Cardiac fibroblast (primary cell): ENCODE measurements around the gene OPALIN.

Experiments used
- DNase-seq, 2 donors: peaks; one replicate each; pipeline versions ENCODE4 v3.0.0 to v3.0.0-alpha.2; 2010; ENCODE audit warnings: low read depth in 2 of 2
- H3K4me3 ChIP-seq, 2 donors: replicated peaks in 1 of 2; 1 replicate in 1 of 2; 2 replicates in 1 of 2; pipeline ENCODE4 v1.5.1; 2011; ENCODE audit warnings: low read depth in 2 of 2, low read length in 2 of 2, mild to moderate bottlenecking in 2 of 2, moderate library complexity in 1 of 2
- TF ChIP-seq, protein P1 (sequence below): IDR thresholded peaks from one replicate; pipeline ENCODE4 v1.5.1; 2011; ENCODE audit warnings: low read depth, mild to moderate bottlenecking, low read length, inconsistent platforms

OPALIN gene, protein sequence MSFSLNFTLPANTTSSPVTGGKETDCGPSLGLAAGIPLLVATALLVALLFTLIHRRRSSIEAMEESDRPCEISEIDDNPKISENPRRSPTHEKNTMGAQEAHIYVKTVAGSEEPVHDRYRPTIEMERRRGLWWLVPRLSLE

DNA sequence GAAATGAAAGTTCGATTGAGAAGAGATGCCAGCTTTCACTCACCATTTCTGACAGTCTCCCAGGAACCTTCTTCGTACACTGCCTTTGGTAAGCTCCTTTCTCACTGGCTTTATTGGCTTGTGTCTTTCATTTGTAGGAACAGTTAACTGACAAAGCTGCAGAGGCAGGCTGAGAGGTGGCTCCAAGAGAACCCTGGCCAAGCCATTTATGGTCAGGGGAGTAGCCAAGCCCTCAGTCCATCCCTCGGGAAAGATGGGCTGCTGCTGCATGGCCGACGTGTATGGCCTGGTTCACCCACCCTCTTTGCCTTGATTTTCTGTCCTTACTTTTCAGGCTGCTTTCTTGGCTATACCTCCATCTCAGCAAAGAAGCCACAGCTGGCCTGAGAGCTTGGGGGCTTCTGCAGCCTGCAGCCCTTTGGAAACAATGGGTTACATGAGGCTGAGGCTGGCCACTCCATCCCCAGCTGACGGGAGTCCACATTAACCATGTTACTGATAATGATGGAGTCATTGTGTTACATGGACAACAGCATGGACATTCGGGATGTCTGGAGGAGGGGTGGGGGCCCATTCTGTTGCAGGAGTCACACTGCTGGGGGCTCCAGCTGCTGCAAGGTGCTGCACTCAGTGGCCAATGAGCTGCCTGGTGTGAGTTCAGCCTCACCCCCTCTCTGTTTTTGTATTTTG lies at the start of gene OPALIN:
Gene OPALIN (minus strand): TSS at position 152 of the 690 bp plus-strand sequence. CDS start 106 bp downstream, at position 46.
- TF ChIP-seq, protein P1, sequence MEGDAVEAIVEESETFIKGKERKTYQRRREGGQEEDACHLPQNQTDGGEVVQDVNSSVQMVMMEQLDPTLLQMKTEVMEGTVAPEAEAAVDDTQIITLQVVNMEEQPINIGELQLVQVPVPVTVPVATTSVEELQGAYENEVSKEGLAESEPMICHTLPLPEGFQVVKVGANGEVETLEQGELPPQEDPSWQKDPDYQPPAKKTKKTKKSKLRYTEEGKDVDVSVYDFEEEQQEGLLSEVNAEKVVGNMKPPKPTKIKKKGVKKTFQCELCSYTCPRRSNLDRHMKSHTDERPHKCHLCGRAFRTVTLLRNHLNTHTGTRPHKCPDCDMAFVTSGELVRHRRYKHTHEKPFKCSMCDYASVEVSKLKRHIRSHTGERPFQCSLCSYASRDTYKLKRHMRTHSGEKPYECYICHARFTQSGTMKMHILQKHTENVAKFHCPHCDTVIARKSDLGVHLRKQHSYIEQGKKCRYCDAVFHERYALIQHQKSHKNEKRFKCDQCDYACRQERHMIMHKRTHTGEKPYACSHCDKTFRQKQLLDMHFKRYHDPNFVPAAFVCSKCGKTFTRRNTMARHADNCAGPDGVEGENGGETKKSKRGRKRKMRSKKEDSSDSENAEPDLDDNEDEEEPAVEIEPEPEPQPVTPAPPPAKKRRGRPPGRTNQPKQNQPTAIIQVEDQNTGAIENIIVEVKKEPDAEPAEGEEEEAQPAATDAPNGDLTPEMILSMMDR, result no peak
- no peak within 1 kb of the TSS for H3K4me3 ChIP-seq
- no peak for DNase-seq

DNA sequence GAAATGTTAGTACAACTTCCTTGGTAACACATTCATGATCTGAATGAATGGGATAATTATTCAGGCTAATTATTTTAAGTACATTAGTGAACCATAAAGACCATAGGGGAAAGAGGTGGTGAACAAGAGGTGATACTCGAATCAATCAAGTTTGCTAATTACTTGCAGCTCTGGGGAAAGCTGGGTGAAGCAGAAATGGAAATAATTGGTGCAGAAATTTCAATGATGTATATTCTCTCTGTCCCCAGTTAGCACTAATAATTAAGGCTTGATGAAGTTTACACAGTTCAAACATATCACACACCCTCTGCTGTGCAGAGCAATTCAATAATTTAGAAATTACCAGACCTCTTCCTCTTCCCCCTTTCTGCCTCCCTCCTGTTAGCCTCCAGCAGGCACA lies 49.4 kb upstream of the OPALIN start:
- DNase-seq, result no peak
- H3K4me3 ChIP-seq, result no peak overlapping the region
- TF ChIP-seq, protein P1, result no peak

DNA sequence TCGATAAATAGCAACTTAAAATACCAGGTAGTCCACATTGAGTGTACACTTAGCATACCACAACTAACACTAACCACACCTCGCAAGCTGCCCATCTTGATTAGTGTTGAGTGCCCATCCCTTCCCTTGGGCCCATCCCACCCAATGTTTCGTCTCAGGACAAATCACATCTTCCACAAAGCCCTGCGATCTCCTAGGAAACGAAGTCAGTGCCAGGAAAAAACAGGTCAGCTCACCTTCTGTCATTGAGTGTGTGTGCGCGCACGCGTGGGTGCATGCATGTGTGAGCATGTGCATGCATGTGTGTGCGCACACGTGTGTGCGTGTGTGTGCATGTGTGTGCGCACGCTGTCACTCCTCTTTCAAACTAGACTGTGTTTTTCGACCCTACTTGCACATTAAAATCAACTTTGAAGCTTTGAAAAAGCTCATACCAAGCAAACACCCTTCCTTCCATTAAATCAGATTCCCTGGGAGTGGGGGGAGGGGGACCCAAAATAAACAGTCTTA lies 48.8 kb upstream of the OPALIN start:
- no peak for DNase-seq
- TF ChIP-seq, protein P1, result no peak
- H3K4me3 ChIP-seq, result no peak overlapping the region

DNA sequence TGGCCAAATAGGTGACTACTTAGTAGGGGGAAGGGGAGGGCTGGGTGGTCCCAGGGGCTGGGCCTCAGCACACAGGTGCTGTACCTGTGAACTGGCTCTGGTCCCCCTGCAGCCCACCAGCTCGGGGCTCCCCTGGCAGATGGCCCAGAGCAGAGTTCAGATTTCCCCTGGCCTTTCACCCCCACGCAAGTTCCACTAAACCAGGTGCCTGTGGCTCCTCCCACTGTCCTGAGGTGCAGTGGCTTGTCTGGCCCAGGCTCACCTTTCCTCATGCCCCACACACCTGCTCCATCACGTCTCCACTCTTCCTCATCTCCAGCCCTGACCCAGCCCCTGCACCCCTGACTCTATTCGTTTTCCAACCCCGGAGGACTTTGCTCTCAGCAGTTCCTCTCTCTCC lies 47.3 kb upstream of the OPALIN start:
- H3K4me3 ChIP-seq, result no peak overlapping the region
- TF ChIP-seq, protein P1, result no peak
- no peak for DNase-seq

DNA sequence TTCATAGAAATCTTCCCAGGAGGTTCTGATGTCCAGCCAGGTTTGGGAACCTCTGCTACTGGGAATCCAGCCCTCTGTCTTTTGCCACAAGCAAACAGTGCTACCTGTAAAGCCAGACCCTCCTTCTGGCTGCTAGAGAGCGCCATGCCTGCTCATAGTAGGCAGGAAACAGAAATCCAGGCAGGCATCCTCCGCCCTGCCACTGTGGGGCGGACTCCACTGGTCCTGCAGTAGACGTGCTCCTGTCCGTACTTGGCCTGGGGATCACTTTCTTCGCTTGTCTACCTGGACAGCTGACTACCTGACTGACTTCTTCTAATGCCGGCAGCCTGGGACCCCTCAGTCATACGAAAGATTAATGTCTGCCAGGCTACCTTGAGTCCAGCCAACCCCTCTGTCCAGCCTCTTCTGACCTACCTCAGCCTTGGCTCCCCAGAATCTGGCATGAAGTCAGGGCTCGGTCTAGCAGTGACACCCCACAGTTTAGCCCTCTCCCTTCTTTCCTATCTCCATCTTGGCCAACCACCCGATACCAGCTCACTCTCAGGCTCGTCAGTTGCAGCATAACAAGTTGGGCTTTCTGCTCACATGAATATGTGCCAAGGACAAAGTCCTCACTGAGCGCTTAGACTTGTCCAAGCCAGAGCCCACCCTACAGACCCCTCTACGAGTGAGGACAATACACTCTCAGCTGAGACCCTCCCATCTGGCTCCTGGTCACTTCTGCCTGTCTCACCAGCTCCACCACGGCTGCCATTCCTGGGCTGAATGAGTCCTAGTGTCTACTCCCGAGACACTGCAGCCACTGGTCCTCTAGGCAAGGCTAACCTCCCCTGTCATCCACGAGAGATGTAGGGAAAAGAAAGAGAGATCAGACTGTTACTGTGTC lies 43.9 kb upstream of the OPALIN start:
- DNase-seq, result no peak
- TF ChIP-seq, protein P1, result no peak
- no peak overlapping the region for H3K4me3 ChIP-seq

DNA sequence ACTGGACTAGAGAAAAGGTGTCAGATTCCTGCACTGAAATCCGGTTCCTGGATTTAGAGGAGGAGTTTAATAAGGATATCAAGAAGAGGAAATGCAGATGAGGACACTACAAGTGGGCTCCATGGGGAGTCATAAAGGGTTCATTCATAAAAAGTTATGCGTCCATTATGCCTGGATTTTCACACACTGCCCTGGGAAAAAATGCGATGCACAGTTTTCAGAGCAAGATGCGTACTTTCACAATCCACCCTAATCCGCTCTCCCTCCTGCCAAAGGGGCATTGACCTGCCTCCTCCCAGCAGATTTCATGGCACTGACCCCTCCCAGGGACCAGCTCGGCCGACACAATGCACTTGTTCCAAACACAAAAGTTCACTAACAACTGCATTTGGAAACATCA lies 42.2 kb upstream of the OPALIN start:
- TF ChIP-seq, protein P1, result no peak
- DNase-seq, result no peak
- no peak overlapping the region for H3K4me3 ChIP-seq
